Erythroblast (primary cell): ENCODE results near the gene SLC39A9.

Experiments
- GATA1 ChIP-seq: IDR thresholded peaks from 2 replicates; pipeline ENCODE4 v1.6.1; 2011; ENCODE audit warnings: low read depth, mild to moderate bottlenecking, control low read depth, low read length, moderate library complexity
- POLR2A ChIP-seq: IDR thresholded peaks from 2 replicates; pipeline ENCODE4 v1.6.1; 2011; ENCODE audit warnings: mild to moderate bottlenecking, low read length

DNA sequence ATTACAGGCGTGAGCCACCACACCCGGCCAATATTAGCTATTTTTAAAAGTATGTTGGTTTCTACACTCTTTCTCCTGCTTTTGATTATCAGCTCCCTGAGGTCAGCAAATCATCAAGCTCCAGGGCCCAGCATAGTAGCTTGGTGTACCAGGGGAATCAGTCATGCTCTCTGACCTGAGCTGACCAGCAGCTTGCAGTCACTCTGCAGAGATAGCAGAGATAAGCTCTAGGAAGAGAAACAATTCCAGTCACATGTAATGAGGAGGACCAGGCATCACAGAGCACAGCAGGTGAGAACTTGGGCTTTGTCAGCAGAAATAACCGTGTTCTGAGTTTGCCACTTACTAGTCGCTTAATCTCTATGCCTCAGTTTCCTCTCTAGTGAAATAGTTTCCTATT is 94.5 kb downstream of the SLC39A9 start:
- TF ChIP-seq POLR2A = no peak
- TF ChIP-seq GATA1 = no peak
